DMS53 (cell line): ENCODE measurements around the gene OAF.

Source experiments
- DNase-seq: peaks from one replicate; lab custom pipeline; 2025; lab: John Stamatoyannopoulos, UW

The OAF gene

GRCh38 chr11:120184371-120184945 is 26.4 kb upstream of the OAF start:
- DNase-seq, result no peak

- DNase-seq, result no peak
Measured at GRCh38 chr11:120184946-120185705, 25.7 kb upstream of the OAF start.

- DNase-seq, result no peak
Measured at GRCh38 chr11:120185706-120186455, 25.0 kb upstream of the OAF start.

DNA sequence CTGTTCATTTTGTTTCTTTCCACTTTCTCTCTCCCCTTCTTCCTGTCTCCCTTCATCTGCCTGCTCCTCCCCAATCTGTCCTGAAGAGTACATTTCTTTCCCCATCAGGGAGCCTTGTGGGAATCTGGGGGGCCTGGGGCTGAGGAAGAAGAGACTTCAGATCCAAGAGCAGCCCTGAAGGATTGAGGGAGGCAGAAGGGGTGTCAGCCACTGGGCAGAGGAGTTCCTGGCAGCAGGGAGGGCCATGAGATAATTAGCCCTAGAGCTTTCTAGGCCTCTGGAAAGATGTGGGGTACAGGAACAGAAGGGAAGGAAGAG is 24.4 kb upstream of the OAF start:
- no peak for DNase-seq

DNA sequence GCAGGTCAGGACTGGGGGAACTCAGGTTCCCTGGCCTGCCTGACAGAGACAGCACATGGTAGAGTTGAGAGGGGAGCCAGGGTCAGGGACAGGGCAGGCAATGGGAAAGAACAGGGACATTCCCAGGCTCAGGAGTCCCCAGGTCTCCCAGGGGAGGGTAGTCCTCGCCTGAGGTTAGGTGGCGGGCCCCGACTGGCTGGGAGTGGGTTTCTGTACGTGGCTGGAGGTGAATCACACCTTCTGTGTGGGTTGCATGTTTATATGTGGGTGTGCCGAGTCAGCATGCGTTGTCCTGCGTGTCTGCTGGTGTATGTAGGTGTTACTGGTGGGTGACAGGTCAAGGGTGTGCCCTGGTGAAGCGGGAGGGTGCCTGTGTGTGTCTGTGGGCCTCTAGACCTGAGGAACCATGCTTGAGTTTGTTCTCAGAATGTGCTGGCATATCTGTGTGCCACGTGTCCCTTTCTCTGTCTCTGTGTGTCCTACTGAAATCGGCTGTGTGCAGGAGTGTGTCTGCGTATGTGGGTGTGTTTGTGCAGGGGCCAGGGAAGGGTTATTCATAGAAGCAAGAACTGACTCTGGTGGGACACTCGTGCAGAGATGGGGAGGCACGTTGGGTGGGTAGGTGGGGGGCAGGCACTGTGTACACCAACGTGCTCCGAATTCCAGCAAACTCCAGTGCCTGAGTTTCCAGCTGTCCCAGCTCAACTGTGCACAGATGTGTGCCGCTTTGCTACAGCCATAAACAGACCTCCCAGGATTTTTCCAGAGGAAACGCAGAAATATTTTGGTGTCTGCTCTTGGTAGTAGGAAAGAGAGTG is 23.8 kb upstream of the OAF start:
- no peak for DNase-seq

- DNase-seq, result no peak
Measured at GRCh38 chr11:120188371-120188770, 22.5 kb upstream of the OAF start.

DNA sequence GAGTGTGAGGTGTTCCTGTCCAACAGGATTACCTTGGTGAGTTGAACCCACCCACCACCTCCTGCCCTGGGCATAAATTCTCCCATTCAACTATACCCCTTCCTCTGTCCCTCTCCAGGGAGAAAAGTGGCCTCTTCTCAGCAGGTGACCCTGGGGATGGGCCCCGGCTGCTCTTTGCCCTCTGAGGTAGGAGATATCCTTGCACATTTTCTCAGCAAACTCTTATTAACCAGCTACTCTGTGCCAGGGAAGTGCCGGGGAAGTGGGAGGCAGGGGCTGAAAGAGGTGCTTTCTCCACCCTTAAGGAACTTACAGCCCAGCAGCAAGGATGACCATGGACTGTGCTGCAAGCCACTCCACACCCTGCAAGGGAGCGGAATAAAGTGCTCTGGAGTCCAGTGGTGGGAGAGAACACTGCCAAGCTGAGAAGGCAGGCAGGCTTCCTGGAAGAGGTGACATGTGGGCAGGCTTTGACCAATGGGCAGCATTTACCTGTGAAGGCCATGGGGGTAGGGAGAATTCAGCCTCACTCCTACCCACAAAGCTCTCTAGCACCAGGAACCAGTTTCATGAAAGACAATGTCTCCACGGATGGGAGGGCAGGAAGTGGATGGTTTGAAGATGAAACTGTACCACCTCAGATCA is 21.9 kb upstream of the OAF start:
- no peak for DNase-seq

GRCh38 chr11:120191058-120191457 is 19.8 kb upstream of the OAF start:
- DNase-seq, result no peak

DNA sequence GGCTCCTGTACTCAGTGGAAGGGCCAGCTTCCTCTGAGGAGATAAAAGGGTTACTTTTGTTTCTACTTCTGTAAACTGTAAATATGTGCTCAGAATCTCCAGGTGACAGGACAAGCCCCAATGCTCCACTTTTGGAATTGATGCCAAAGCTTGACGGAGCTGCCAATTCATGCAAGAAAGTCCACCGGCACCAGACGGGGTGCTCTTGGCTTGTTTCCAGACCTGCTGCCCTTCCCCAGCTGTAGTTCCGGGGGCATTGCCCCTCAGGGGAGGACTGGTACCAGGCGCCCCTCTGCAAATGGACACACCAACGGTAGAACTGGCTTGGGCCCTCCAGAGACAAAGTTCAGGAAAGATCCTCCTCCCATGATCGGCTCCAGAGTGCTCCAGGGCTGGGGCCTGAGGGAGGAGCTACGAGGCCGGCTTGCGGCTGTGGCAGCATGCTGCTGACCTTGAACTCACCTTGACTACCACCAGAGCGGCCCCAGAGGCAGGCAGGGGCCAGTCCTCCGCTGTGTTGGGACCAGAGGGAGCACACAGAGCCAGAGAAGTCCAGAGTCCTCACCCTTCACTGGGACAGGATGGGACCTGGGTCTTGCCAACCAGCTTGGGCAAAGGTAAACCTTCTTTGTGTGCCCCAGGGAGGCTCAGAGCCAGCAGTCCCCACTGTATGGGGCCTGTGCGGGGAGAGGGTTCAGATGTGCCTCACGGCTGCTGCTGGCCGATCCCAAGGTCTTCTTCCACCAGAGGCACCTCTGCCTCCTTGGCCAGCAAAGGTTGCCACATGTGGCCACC is 17.8 kb upstream of the OAF start:
- no peak for DNase-seq

DNA sequence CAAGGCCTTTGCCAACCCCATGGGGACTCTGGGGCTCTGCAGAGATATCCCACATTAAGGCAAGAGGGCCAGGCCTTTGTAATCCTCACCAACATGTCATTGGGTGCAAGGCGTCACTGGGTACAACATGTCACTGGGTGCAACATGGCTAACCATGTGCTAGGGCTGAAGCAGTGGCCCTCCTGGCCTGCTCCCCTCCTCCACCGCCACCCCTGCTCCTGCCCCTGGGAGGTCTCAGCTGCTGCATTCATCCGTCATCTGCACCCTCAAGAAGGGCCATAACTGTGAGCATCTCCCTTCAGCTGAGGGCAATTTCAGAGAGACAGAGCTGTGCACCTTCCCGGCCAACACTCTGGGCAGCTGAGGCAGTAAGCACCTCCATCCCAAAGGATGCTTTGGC is 16.7 kb upstream of the OAF start:
- no peak for DNase-seq

- DNase-seq, result no peak
Measured at GRCh38 chr11:120195601-120196320, 15.1 kb upstream of the OAF start.

DNA sequence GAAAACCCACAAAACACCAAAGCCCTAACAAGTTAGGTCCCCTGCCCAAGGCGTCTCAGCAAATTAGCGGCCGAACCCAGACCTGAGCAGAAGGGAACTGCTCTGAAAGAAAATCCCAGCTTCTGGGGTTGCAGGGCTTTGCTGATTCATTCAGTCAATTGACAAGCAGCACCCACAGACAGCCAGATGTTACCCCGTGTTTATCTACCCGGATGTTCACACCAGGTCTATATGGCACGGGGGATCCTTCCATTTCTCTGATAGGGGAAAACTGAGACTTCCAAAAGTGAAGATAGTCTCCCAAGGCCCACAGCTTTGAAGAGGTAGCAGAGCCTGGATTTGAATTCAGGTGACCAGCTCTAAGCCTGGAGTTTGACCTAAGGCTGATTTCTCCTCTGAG is 14.0 kb upstream of the OAF start:
- DNase-seq, result no peak

GRCh38 chr11:120197251-120197891 is 13.5 kb upstream of the OAF start:
- no peak for DNase-seq

DNA sequence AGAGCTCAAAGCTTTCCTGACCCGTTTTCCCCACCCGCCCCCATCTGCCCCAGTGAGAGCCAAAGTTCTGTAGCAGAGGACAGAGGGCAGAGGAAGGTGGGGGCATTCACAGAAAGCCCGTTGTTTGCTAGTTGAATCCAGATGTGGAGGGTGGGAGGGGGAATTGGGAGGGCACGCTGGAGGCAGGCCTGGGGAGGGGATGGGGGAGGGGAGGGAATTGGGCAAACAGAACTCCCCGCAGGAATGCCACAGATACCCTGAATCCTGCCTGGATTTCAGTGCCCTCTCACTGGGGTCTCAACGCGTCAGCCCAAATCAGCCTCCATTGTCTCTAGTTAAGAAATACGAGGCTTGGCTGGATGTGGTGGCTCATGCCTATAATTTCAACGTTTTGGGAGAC is 12.9 kb upstream of the OAF start:
- no peak for DNase-seq

GRCh38 chr11:120198403-120198786 is 12.4 kb upstream of the OAF start:
- no peak for DNase-seq

DNA sequence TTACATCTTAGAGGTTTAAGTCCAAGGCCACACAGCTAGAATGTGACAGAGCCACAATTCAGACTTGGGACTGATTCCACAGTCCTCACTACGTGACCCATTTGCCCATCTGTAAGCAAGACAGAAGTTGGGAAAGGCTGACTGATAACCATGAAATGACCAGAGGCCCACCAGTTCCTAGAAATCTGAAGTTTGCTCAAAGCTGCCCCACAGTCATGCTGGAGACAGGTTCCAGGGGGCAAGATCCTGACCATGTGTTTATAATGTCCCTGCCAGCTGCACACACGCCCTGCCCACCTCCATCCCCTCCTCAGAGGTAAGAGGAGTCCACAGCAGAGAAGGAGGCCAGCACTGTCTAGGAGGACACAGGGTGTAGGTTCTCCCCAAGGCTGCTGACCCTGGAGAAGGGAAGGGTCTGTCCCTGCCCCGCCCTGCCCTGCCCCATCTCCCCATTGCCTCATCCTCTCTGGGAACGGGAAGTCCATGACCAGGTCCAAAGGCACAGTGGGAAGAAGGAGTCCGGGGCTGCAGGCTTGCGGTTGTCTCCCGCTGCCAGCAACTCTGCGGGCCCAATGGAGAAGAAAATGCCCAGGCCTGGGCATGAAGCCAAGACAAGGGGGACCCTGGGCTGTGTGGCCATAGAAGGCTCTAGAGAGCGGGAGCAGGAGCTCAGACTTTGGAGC is 11.9 kb upstream of the OAF start:
- no peak for DNase-seq

DNA sequence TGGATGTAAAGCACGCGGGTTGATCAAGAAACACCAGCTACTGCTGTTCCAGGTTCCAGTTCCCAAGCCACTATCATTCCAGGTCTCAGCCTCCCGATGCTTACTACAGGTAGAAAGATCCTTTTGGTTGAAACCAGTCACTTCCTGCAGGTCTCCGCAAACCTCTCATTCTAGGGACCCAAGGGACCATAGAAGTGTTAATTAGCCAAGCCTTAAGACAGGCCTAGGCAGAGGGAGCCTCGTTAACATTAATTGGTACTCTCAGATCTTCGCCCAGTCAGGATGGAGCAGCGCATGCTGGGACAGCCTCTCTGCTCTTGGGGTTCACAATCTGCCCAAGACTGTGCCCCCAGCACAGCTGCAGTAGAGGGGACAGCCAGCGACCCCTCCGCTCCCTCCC is 11.2 kb upstream of the OAF start:
- no peak for DNase-seq

GRCh38 chr11:120200677-120201076 is 10.2 kb upstream of the OAF start:
- DNase-seq, result no peak

DNA sequence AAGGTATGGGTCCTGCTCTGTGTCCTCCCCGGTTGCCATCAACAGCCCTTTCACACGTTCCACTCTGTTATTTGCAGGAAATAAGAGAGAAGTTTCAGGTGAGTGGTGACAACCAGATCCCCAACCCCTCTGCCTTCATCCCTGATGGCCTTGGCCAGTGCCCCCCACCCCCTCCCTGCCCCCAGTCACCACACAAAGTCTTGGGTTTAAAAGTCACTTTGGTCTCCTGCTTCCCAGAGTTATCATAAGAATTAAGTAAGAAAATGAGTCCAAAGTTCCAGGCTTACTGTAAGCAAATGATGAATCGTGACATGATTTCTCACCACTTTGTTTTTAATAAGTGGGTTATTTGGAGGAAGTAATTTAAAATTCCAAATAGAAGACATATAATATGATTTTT is 9.2 kb upstream of the OAF start:
- DNase-seq, result no peak

DNA sequence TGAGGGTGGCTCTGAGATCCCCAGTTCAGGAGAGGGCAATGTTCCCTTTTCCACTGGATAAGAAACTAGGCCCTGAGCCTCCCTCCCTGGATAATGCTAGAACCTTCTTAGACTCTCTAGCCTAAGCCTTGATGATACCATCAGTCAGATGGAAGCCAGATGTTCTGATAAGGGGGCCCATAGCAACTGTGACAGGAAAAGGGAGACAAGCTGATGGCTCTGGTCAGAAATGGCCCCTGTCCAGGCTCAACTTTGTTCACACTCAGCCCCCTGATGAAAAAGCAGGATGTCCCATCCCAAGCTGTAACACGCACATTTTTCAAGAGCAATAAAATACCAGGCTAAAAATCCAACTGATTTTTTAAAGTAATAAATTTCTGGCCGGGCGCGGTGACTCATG is 7.2 kb upstream of the OAF start:
- no peak for DNase-seq
